NCI-H345 (cell line): ENCODE results near the gene PRKCA.

Experiments
- DNase-seq: peaks from one replicate; lab custom pipeline; 2025; lab: John Stamatoyannopoulos, UW

Gene PRKCA

DNA sequence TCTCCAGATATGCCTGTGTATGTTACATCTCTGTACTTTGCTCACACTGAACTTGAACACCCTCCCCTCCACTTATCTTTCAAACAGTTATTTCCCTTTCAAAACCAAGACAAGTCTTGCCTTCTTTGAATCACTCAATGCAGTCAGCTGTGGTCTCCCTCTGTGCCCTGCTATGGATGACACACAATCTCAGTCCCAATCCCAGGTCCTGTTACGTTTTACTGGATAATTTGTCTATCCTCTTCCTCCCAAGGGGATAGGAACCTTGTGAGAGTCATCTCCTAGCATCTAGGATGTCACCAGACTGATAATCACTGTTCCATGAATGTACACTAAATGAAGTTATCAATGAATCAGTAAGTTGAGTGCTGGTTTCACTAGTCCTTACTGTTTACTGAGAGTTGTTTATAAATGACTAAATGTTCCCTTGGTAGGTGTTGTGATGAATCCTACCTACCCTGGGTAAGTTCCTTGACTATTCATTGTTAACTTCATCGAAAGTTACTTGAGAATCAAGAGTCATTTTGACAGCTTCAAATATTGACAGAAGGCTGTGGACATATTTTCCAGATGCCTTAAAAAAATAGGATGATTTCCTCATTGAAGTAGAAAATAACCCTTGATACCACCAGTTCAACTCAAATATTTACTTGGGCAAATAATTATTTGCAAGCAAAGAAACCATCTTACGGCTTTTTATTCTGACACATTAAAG is 244.9 kb downstream of the PRKCA start:
- DNase-seq = no peak

DNA sequence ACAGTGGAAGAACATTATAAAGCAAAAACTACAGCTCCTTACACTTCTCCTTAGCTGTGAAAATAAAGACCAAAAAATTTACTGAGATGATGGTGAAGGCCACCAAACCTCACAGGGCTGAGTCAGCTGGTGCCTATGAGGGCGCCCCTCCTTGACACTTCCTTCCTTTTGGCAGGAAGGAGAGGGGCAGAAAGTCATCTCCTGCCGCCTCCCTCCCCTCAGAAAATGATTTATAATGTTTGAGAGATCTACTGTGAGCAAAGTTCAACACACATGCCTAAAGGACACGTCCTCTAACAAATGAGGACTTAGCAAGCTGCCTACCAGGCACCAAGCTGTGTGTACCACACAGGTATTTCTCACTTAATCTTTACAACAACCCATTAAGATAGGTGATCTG is 245.7 kb downstream of the PRKCA start:
- DNase-seq = no peak

DNA sequence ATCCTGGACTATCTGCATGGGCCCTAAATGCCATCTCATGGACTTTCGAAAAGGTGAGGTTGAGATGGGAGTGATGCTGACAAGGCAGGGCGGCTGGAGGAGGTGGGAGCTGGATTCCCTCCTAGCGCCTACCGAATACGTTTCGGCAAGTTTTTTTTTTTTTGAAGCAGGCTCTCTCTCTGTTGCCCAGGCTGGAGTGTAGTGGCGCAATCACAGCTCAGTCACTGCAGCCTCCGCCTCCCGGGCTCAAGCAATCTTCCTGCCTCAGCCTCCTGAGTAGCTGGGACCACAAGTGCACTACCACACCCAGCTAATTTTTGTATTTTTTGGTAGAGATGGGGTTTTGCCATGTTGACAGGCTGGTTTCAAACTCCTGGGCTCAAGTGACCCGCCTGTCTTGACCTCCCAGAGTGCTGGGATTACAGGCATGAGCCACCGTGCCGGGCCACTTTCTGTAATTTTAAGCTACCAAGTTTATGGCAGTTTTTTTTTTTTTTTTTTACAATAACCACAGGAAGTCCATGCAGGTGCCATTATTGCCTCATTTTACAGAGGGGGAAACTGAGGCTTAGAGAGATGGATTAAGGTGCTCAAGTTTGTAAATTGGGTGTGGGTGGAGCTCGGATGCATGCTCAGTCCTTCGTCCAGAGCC is 246.4 kb downstream of the PRKCA start:
- no peak for DNase-seq

DNA sequence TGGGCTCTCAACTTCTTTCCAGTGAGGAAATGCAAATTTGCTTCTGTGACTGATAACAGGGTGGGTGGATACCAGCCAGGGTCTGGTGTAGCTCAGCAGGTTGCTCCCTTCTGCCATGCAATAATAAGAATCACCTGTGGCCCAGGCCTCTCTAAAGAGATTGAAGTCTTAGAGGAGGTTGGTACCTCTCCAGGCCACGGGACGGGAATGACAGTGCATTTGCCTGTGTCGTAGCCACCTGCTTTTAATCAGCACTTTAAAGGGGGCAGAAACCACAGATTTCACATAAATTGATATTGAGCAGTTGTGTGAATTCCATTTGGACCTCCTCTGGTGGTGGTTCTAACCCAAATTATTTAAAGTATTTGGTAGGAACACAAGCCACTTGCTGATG is 246.9 kb downstream of the PRKCA start:
- no peak for DNase-seq

DNA sequence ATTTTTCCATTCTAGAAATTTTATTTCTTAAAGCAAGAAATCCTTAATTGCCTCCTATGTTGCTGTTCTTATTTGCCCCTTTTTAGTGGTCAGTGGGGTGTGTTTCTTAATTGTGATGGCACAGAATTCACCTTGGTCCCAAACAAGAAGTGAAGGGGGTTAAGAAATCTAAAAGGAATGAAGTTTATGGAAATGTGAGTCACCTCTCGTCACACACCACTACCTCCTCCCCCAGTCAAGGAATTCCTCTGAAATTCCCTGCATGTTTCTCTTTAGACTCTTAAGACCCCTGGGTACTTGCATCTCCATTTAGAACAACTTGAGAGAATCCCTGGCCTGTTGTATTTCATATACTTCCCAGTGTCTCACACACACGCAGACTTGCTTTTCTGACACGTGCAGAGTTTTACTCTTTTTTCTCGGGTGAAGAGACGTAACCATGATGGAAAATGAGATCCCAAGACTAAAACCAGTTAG is 247.4 kb downstream of the PRKCA start:
- DNase-seq = no peak

DNA sequence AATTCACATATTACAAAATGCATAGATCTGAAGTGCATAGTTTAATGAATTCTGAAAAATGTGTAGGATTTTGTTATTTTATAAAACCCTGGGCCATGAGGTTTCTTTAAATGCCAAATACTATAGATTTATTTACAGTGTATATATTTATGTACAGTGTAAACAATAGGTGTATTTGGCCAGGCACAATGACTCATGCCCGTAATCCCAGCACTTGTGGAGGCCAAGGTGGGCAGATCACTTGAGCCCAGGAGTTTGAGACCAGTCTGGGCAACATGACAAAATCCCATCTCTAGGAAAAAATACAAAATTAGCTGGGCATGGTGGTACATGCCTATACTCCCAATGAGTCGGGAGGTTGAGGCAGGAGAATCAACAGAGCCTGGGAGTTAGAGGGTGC is 249.4 kb downstream of the PRKCA start:
- no peak for DNase-seq

DNA sequence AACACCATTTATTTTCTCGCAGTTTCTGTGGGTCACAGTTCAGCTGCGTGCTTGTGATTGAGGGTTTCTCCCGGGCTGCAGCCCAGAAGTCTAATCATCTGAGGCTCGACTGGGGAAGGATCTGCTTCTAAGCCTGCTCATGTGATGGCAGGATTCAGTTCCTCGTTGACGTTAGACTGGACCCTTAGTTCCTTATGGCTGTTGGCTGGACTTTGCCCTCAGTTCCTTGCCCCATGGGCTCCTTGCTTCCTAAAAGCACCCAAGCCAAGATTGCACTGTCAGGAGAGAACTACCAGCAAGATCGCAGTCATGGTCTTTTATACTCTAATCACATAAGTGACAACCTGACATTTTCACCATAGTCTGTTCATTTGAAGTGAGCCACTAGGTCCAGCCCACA is 250.0 kb downstream of the PRKCA start:
- no peak for DNase-seq

DNA sequence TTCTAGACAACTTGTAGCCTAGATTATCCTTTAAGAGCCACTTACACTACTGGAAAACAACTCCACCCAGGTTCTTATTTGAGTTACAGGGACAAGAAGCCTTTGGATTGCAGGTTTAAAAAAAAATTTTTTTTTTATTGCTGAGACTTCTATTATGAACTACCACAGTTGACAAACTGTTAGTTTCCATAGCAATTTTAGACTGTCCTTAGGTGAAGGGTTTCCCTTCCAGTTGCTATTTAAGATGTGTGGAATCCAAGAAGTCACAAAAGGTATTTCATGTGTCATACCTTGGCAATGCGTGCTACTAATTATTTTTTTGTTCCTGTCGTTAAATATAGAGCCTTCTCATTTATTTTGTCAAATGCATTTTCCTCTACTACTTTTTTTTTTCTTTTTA is 253.2 kb downstream of the PRKCA start:
- DNase-seq = no peak

DNA sequence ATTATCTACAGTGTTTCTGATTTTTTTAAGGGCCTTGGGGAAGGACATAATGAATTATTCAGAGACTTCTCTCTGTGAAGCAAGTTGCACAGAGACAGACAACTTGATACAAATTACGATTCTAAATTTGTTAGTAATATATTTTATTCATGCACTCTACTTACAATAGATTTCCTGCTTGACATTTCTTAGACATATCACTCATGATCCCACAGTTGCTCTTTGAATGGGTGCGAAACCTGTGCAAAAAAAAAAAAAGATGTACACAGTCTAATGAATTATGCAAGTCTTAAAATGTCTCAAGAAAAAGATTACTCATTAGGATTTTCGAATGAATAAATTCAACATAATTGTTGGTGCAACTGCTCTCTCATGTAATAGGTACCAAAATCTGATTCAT is 254.8 kb downstream of the PRKCA start:
- DNase-seq = no peak

DNA sequence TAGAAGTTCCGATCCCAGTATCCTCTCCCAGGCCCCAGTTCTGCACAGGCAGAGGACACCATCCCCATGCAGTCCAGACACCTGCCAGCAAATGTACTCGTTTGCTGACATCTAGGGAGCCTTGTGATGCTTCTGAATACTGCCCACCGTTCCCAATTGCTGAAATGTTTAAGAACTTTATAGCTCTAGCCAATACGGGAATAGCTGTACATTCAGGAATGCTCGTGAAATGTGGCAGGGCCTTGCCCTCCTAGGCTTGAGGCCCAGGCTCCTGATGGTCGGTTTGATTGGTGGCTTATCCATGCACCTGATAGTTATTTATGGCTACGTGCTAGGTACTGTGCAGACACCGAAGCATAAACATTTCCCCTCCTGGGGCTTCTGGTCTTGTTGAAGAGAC is 255.5 kb downstream of the PRKCA start:
- DNase-seq = no peak

DNA sequence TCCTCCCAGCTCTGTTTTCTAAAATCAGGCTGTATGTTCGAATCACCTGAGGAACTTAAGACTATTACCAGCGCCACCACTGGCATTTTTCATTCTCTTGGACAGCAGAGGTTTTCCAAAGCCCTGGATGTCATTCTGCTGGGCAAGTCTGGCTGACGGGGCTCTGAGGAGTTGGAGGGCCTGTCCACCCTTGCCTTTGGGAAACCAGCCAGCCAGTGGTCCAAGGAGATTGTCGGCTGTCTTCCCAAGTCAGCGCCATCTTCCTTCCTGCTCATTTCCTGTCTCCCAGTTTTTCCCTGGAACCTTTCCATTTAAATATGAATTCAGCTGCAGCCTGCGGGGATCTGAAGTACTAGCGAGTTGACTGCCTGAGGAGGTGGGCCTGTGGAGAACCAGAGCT is 258.3 kb downstream of the PRKCA start:
- DNase-seq = no peak

DNA sequence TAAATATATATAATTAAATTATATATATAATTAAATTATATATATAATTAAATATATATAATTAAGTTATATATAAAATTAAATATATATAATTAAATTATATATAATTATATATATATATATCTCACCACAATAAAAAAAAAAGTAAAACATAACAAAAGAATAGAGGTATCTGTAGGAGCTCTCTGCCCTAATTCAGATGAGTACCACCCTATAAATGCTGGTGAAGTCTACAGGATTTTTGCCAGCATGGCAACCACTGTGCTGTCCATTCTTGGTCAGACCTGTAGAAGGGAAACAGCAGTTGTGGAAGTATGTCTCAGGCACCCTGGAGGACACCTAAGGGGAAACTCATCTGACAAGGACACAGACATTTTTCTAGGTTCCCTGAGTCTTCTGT is 259.7 kb downstream of the PRKCA start:
- DNase-seq = no peak

DNA sequence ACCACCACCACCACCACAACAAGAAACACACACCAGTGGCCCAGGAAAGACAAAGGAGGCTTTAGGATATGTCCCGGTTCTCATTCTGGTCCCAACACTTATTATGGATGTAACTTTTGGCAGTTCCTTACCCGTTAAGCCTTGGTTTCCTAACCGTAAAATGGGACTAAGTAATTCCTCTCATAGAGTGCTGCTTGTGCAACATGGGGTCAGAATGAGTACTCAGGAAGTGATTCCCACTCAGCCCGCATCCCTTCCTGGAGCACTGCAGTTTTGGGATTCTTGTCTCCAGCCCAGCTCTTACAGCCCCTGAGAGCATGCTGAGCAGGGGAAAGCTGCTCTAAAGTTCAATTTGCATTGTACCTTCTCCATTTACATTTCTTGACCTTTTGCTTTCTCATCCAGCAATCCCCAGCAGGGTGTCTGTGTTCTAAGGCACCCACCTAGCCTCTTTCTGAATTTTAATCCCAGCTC is 262.6 kb downstream of the PRKCA start:
- no peak for DNase-seq

DNA sequence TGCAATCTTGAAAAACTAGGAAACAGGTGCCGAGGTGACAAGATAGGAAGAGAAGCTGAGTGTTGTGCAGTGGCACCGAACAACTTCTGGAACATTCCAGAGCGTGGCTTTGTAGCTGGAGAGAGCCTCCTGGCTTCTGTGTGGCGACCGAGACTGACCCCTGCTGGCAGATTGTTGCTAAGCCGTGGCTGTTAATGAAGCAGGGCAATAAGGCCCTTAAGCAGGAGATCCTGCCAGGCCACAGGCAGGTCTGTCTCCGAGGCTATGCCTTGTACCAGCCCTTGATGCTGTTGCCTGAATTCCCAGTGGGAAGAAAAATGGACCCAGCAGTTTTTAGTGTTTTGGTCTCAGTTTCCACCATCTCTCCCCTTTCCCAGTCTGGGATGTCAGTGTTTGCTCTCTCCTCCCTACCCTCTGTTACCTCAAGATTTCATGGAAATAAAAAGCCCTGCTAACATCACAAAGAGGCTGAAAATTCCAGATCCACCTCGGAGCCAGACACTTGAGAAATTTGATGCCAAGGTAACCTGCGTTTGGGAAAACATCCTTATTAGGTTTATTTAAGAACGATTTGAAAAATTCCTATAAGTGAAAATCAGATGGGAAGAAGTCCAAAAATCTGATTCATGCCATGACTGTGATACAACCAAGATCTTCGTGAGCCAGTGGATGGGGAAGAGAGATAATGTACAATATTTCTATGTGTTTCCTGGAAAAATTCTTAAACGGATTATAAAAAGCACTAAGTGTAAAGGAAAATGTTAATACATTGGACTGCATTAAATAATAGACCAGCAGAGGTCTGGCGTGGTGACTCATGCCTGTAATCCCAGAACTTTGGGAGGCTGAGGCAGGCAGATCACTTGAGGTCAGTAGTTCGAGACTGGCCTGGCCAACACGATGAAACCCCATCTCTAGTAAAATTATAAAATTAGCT is 265.1 kb downstream of the PRKCA start:
- DNase-seq = peak; percentile 60

DNA sequence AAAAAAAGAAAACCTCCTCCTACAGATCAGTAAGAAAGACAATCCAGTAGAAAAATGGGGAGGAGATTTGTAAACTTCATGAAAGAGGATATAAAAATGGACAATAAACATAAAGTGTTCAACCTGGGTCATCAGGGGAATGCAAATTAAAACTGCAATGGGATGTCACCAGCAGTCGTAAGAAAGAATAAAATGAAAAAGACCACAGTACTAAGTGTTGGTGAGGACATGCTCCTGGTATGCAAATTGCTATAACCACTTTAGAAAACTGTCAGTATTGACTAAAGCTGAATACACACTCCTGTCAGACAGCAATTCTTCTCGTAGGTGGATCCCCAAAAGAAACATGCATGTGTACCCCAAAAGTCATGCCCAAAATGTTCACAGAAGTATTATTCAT is 267.2 kb downstream of the PRKCA start:
- DNase-seq = no peak

DNA sequence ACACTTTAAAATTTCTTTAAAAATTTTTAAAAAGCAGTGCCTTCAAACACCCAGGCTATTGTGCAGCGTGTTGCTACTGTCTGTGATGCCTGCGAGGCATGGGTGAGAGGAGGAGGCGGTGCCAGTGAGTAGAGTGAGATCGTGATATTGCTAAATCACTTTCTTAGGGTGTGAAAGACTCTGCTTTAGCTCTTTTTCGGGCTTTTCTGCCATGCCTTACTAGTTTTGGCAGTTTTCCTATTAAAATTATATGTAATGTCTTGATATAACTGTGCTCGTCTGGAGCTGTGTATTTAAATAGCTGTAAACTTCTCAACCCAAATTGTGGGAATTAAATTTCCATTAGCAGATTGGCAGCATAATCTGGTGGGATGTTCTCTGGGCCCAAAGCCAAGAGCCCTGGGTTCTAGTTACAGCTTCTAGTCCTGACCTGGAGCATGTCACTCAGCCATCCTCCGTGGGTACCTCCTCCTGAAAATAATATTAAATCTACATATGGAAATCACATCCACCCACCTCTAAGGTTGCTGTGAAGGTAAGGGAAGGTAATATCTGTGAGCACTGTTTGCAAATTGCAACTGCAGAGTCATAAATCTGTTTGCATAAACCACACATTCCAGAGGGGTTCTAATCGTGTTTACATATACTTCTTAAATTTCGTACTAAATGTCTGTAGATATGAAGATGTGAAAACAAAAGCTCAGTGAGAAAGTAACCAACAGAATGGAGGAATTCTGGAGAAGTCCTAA is 268.2 kb downstream of the PRKCA start:
- no peak for DNase-seq

DNA sequence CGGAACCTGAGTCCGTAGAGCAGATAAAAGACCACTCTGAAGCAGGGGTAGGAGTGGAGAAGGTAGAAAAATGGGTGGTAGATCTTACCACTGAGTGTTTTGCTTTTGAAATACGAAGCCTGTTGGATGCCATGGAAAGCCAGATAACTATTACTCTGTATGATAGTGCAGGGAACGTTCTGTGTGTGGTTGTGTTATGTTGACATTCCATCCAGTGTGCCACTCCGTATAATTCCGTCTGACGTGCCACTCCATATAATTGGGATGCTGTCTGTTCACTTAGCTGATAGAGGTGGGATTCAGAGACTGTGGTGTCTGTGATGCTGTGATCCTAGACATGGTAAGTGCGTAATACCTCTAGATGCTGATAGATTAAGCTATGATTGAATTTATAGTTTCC is 269.3 kb downstream of the PRKCA start:
- DNase-seq = no peak

DNA sequence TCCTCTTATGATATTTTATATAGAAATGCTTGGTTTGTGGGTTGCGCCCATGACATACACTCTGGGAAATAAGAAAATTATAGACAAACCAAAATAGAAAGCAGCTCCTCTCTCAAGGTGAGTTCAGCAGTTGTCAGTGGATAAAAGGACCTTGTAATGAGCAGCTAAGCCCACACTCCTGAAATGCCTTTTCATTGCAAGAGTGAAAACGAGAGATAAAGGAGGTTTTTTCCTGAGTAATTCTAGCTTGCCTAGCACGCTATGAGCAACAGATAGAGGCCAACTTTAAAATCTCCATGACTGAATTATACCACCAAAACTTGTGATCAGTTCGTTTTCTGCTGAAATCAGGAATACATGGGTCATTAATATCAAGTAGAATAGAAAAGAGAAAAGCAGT is 270.7 kb downstream of the PRKCA start:
- no peak for DNase-seq

DNA sequence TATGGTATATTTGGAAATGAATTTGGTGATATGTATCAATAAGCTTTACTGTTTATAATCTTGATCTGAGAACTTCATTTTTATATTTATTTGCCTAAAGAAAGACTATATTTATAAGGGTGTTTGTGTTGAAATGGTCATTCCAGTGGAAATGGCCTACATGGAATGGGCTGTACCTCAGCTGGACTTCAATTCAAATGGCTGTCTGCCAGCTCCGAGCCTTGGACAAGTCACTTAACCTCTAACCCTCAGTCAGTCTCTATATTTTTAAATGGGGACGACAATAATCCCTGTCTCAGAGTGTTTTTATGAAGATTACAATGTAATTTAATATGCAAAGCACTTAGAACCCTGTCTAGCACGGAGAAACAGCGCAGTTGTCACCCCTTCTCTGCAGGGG is 271.7 kb downstream of the PRKCA start:
- no peak for DNase-seq

DNA sequence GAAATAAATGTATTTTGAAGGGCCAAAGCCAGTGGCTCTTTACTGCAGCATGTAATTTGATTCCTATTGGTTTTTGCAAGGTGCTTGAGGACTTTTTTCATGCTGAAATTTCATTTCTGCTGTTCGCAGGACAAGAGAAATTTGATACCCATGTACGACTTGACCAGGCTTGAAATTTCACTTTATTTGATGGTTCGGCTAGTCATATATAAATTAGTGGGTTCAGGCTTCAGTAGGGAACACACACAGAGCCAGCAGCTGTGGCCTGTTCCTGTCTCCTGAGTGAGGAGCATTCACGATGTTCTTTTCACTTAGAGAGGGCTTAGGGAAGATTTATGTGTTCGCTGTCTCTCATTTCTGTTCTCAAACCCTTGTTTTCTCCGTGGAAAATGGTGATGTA is 274.1 kb downstream of the PRKCA start:
- DNase-seq = no peak

DNA sequence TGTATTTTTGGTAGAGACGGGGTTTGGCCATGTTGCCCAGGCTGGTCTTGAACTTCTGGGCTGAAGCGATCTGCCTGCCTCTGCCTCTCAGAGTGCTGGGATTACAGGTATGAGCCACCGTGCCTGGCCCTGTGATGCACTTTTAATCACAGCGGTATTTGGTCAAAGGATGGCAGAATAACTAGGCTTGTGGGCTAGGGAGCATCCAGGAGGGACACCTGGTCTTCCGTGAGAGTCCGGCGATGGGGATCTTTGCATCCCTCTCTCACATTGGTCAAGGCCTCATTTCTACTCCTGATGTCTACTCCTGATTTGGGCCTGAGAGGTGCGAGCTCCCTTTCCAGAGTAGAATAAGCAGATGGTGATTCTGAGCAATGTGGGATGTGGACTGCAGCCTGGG is 274.6 kb downstream of the PRKCA start:
- no peak for DNase-seq
